Measurements from ENCODE around the gene C20orf204.
"Not testable (repeated sequence)": the region's sequence is repeated elsewhere in the genome, so short reads cannot be mapped to it uniquely, and the experiment has no call there.

Gene C20orf204

DNA sequence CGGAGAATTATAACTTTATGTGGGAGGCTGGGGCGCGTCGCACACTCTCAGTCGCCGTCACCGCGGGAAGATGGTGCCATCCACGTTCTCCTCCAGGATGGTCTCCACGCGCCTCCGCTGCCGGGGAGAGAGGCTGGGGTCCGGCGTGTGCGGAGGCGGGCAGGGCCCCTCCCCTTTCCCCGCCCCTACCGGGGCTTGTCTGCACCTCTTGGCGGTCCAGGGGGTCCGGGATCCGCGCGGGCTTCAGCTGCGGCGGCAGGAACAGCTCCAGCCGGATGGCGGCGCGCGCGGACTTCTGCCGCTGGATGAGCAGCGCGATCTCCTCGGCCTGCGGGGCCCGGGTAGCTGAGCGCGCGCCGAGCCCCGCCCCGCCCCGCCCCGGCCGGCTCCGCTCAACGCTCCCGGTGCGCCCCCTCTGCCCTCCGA lies 47.4 kb downstream of the C20orf204 start:
- DNase-seq (ENCODE audit: low spot score): no peak

DNA sequence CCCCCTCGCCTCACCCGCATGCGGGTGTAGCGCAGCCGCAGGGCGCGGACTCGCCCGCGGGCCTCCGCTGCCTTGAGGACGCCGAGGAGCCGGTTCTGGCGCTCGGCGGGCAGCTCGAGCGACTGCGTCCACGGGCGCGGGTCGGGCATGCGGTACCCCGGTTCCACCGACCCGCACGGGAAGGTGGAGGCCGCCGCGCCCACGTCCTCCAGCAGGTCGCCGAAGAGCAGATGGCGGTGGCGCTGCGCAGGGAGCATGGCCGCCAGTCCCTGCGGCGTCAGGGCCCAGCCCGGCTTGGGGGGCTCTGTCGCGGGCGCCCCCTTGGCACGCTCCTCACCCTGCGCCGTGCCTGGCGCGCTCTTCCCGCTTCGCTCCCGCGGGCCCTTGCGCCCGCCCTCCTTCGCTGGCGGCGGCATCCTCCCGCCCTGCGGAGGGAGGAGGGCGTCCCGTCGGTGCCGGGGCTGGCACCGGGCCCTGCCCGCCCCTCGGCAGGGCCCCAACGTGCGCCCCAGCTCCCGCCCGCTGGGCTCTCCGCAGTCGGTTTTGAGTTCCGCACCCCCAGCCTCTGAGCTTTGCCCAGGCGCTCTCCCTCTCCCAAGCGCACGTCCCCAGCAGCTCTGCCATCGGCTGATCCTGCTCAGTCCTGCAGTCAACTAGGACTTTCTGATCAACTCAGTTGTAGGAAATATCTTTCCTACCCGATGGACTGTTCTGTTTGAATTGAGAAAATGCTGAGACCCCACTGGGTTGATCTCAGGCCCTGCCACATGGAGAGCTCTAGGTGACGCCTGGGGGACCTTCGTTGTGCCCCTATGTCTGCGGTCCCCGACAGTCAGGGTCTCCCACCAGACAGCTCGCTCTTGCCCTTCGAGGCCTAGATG lies 48.1 kb downstream of the C20orf204 start, which contains the start of gene LKAAEAR1:
TSS of gene LKAAEAR1 (minus strand) at position 595 of the 881 bp plus-strand sequence. CDS start at position 416, 179 bp downstream.
- DNase-seq (ENCODE audit: low spot score): no peak

DNA sequence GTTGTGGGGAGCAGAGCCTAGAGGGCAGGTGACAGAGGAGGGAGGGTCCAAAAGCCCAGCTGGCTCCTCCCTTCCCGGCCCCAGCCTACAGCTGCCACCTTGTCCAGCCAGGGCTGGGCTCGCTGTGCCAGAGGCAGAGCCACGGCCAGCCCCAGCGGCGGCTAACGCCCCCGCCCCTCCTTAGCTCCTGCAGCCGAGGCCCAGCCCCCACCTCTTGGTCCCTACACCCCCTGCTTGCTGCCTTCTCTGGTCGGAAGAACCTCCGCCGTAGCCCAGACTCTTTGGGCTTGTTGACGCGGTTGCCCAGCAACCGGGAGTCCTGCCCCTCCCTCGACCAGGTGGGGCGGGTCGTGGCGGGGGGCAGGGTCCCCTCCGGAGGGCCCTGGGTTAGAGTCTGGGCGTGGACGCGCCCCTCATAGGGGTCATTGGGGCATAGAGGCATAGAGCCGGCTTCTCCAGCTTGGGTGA lies 48.7 kb downstream of the C20orf204 start:
- DNase-seq (ENCODE audit: low spot score): no peak

DNA sequence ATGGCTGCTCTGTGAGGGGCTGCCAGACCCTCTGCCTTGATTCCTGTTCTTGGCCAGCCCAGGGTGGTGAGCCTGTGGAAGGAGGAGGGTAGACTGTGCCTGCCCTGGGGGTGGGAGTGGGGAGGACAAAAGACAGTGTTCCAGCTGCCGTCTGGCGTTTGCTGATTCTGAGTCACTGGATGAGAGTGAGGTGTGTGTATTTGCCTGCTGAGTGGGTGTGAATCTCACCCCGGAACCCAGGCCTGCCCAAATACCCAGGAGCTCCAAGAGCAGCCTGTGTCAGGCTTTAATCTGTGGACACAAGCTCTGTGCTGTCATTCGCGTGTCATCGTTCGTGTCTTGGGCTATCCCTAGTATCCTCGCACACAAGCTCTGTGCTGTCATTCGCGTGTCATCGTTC lies 50.8 kb downstream of the C20orf204 start:
- DNase-seq (ENCODE audit: low spot score): peak; percentile 54

DNA sequence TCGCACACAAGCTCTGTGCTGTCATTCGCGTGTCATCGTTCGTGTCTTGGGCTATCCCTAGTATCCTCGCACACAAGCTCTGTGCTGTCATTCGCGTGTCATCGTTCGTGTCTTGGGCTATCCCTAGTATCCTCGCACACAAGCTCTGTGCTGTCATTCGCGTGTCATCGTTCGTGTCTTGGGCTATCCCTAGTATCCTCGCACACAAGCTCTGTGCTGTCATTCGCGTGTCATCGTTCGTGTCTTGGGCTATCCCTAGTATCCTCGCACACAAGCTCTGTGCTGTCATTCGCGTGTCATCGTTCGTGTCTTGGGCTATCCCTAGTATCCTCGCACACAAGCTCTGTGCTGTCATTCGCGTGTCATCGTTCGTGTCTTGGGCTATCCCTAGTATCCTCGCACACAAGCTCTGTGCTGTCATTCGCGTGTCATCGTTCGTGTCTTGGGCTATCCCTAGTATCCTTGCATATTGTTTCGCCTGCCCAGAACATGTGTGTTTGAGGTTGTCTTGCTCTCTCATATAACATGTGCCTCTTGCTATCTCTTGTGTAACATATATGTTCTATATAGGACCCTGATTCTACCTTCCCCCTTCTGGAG lies 51.3 kb downstream of the C20orf204 start:
- not testable (repeated sequence) for DNase-seq (ENCODE audit: low spot score)

DNA sequence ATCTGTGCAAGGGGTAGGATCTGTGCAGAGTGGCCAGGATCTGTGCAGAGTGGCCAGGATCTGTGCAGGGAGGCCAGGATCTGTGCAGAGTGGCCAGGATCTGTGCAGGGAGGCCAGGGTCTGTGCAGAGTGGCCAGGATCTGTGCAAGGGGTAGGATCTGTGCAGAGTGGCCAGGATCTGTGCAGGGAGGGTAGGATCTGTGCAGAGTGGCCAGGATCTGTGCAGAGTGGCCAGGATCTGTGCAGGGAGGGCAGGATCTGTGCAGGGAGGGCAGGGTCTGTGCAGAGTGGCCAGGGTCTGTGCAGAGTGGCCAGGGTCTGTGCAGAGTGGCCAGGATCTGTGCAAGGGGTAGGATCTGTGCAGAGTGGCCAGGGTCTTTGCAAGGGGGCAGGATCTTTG lies 52.6 kb downstream of the C20orf204 start:
- DNase-seq (ENCODE audit: low spot score): not testable (repeated sequence)
